AG09319 (cell line): ENCODE results near the gene CTSO.

ENCODE experiments used
- DNase-seq: peaks from one replicate; pipeline ENCODE4 v3.0.0-alpha.2; 2010; ENCODE audit warnings: low read depth; ENCODE audit errors: extremely low read depth
- CTCF ChIP-seq: IDR thresholded peaks from 2 replicates; pipeline ENCODE4 v1.5.1; 2011; ENCODE audit warnings: low read depth, mild to moderate bottlenecking, inconsistent platforms, low read length, moderate library complexity

Gene CTSO

GRCh38 chr4:155878611-155879010 is 75.1 kb downstream of the CTSO start:
- TF ChIP-seq CTCF = no peak
- DNase-seq = no peak

- TF ChIP-seq CTCF = no peak
- DNase-seq = no peak
These were observed 75.7 kb downstream of the CTSO start for GRCh38 chr4:155877971-155878370.

- TF ChIP-seq CTCF = no peak
- DNase-seq = no peak
These were observed 77.8 kb downstream of the CTSO start for GRCh38 chr4:155875878-155876277.
